OCI-LY3 (cell line): ENCODE measurements around the gene PLSCR1.

Experiments used
- EZH2phosphoT487 ChIP-seq: fragments of 200-600 bp; shearing (Covaris generic); IDR thresholded peaks from 2 replicates; pipeline ENCODE4 v1.6.1; 2018; ENCODE audit warnings: antibody characterized with exemption, mixed run types, low read depth
- TF ChIP-seq, protein P1 (sequence below): fragments of 200-600, 300-600 bp; sonication (generic); IDR thresholded peaks from 2 replicates; pipeline ENCODE4 v1.5.1; 2014; ENCODE audit warnings: antibody characterized with exemption, low read length, low read depth

DNA sequence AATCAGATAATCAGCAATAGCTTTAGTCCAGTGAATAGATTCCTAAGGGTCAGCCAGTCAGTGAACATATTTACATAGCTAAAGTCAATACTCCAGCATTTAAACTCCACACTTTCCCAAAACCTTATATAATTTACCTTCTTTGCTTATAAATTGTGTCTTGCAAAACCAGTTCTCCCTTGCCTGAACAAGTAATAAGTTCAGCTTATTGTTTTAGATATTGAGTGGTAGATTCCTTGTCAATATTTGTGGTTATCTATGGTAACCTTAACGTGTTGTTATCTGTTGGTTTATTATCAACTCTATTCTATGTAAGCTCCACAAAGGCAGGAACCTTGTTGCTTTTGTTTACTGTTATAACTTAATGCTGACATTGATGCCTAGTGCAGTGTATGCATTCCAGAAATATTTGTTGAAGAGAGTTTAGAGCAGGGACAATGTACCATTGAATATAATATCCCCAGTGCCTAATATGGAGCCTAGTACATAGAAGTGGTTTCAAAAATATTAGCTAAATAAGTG, 36.7 kb upstream of the PLSCR1 start:
- TF ChIP-seq, protein P1, sequence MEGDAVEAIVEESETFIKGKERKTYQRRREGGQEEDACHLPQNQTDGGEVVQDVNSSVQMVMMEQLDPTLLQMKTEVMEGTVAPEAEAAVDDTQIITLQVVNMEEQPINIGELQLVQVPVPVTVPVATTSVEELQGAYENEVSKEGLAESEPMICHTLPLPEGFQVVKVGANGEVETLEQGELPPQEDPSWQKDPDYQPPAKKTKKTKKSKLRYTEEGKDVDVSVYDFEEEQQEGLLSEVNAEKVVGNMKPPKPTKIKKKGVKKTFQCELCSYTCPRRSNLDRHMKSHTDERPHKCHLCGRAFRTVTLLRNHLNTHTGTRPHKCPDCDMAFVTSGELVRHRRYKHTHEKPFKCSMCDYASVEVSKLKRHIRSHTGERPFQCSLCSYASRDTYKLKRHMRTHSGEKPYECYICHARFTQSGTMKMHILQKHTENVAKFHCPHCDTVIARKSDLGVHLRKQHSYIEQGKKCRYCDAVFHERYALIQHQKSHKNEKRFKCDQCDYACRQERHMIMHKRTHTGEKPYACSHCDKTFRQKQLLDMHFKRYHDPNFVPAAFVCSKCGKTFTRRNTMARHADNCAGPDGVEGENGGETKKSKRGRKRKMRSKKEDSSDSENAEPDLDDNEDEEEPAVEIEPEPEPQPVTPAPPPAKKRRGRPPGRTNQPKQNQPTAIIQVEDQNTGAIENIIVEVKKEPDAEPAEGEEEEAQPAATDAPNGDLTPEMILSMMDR: no peak
- no peak for TF ChIP-seq EZH2phosphoT487
